H1 (cell line): ENCODE data around the gene MAML3. TPM values are rescaled to one million over a fixed set of nuclear protein-coding genes. Genes with fewer than 3 reads are reported as not detected.

ENCODE experiments used
- CTCF ChIA-PET: fragments of 300-600 bp; sonication (Branson Sonifier 250); formaldehyde crosslinking; loops from one replicate; lab custom pipeline; 2021; ENCODE audit not compliant: partially characterized antibody; lab: Charles Lee
- POLR2A ChIA-PET: fragments of 300-600 bp; sonication (Branson Sonifier 250); formaldehyde crosslinking; loops from one replicate; lab custom pipeline; 2021; ENCODE audit warnings: inconsistent platforms; ENCODE audit not compliant: partially characterized antibody; lab: Charles Lee
- DNase-seq, 2 experiments: peaks; one replicate each; pipeline versions ENCODE4 v3.0.0 to v3.0.0-alpha.2; 2010 to 2022; ENCODE audit warnings: low spot score in 2 of 2, low read depth in 1 of 2, mixed read lengths in 1 of 2
- FAIRE-seq: peaks from 2 replicates; lab custom pipeline; 2011; peaks lifted over from hg19 to GRCh38; lab: Jason Lieb, UNC
- H2AFZ ChIP-seq: 2 replicates; pipeline ENCODE4 v1.8.1; 2012; ENCODE audit warnings: low read length, inconsistent platforms
- H2AK5ac ChIP-seq: 2 replicates; pipeline ENCODE4 v1.6.1; 2013; ENCODE audit warnings: low read depth, low read length
- H2BK120ac ChIP-seq: replicated peaks from 2 replicates; pipeline ENCODE3; 2013; ENCODE audit warnings: low read depth, low read length, inconsistent platforms
- H2BK12ac ChIP-seq: 2 replicates; pipeline ENCODE4 v1.6.1; 2013; ENCODE audit warnings: low read depth, low read length
- H2BK15ac ChIP-seq: 2 replicates; pipeline ENCODE4 v1.6.1; 2013; ENCODE audit warnings: low read length
- H2BK20ac ChIP-seq: 2 replicates; pipeline ENCODE4 v1.6.1; 2013; ENCODE audit warnings: low read length
- H2BK5ac ChIP-seq: 2 replicates; pipeline ENCODE4 v1.6.1; 2013; ENCODE audit warnings: low read depth, low read length
- H3K14ac ChIP-seq: 2 replicates; pipeline ENCODE4 v1.6.1; 2013; ENCODE audit warnings: inconsistent platforms; ENCODE audit not compliant: insufficient read length
- H3K18ac ChIP-seq: 2 replicates; pipeline ENCODE4 v1.6.1; 2013; ENCODE audit warnings: low read length; ENCODE audit errors: extremely low read depth
- H3K23ac ChIP-seq: 2 replicates; pipeline ENCODE4 v1.6.1; 2013; ENCODE audit warnings: inconsistent platforms; ENCODE audit not compliant: insufficient read length
- H3K23me2 ChIP-seq: 2 replicates; pipeline ENCODE4 v1.6.1; 2013; ENCODE audit warnings: low read depth, low read length
- H3K27ac ChIP-seq: 2 replicates; pipeline ENCODE4 v1.6.1; 2011; ENCODE audit warnings: low read depth, low read length, inconsistent platforms
- H3K27me3 ChIP-seq, 4 experiments: replicated peaks in 1 of 4; 1 replicate in 1 of 4; 2 replicates in 3 of 4; pipeline versions ENCODE4 v1.6.1 to v1.8.1; 2011 to 2013; ENCODE audit warnings: low read length in 3 of 4, mild to moderate bottlenecking in 3 of 4, inconsistent platforms in 2 of 4, mixed read lengths in 2 of 4, moderate library complexity in 1 of 4; ENCODE audit not compliant: control insufficient read depth in 3 of 4, insufficient read depth in 3 of 4; ENCODE audit errors: extremely low read depth in 1 of 4
- H3K36me3 ChIP-seq, 4 experiments: 2 replicates each; pipeline versions ENCODE4 v1.6.1 to v1.8.1; 2011 to 2013; ENCODE audit warnings: mild to moderate bottlenecking in 4 of 4, low read length in 3 of 4, moderate library complexity in 2 of 4, control low read depth in 1 of 4, inconsistent platforms in 1 of 4; ENCODE audit not compliant: insufficient read depth in 4 of 4, control insufficient read depth in 2 of 4
- H3K4ac ChIP-seq: replicated peaks from 2 replicates; pipeline ENCODE3; 2013; ENCODE audit warnings: low read length, low read depth, mixed read lengths, inconsistent platforms; ENCODE audit not compliant: insufficient read length
- H3K4me1 ChIP-seq, 4 experiments: replicated peaks in 1 of 4; 1 replicate in 1 of 4; 2 replicates in 3 of 4; pipeline versions ENCODE4 v1.6.1 to v1.8.1; 2011 to 2013; ENCODE audit warnings: low read length in 3 of 4, inconsistent platforms in 2 of 4, mixed read lengths in 1 of 4; ENCODE audit not compliant: insufficient read depth in 4 of 4, control insufficient read depth in 3 of 4
- H3K4me2 ChIP-seq, 2 experiments: 2 replicates each; pipeline versions ENCODE4 v1.6.1 to v1.8.1; 2011 to 2013; ENCODE audit warnings: low read depth in 2 of 2, low read length in 2 of 2, control low read depth in 1 of 2, inconsistent platforms in 1 of 2, mild to moderate bottlenecking in 1 of 2; ENCODE audit not compliant: insufficient read depth in 1 of 2
- H3K4me3 ChIP-seq, 4 experiments: fragments of 200-600, 300-600 bp in 1 of 4; sonication (generic), shearing (Covaris generic), sonication (Bioruptor Twin) in 1 of 4; 2 replicates each; pipeline versions ENCODE4 v1.5.1 to v1.8.1; 2011 to 2016; ENCODE audit warnings: low read length in 4 of 4, low read depth in 3 of 4, control low read depth in 2 of 4, inconsistent platforms in 2 of 4, mild to moderate bottlenecking in 2 of 4, mixed read lengths in 1 of 4, moderate library complexity in 1 of 4; ENCODE audit not compliant: insufficient read depth in 2 of 4; ENCODE audit errors: extremely low read depth in 1 of 4
- H3K56ac ChIP-seq: replicated peaks from 2 replicates; pipeline ENCODE3; 2013; ENCODE audit warnings: low read depth, mild to moderate bottlenecking, mixed read lengths, low read length, inconsistent platforms; ENCODE audit not compliant: insufficient read length
- H3K79me1 ChIP-seq: 2 replicates; pipeline ENCODE4 v1.6.1; 2013; ENCODE audit warnings: low read depth, low read length, control low read depth
- H3K79me2 ChIP-seq, 2 experiments: 2 replicates each; pipeline versions ENCODE4 v1.6.1 to v1.8.1; 2012 to 2013; ENCODE audit warnings: low read length in 2 of 2, mild to moderate bottlenecking in 2 of 2, inconsistent platforms in 1 of 2; ENCODE audit not compliant: insufficient read depth in 2 of 2, control insufficient read depth in 1 of 2
- H3K9ac ChIP-seq, 4 experiments: replicated peaks in 1 of 4; 1 replicate in 1 of 4; 2 replicates in 3 of 4; pipeline versions ENCODE4 v1.6.1 to v1.8.1; 2011 to 2013; ENCODE audit warnings: low read depth in 3 of 4, low read length in 3 of 4, control low read depth in 2 of 4, mild to moderate bottlenecking in 2 of 4, moderate library complexity in 2 of 4, inconsistent platforms in 1 of 4; ENCODE audit errors: extremely low read depth in 1 of 4
- H3K9me3 ChIP-seq, 2 experiments: 2 replicates each; pipeline versions ENCODE4 v1.6.1 to v1.8.1; 2012 to 2013; ENCODE audit warnings: mild to moderate bottlenecking in 2 of 2, moderate library complexity in 2 of 2, control low read depth in 1 of 2, inconsistent platforms in 1 of 2, low read depth in 1 of 2, low read length in 1 of 2, mixed read lengths in 1 of 2; ENCODE audit not compliant: insufficient read depth in 2 of 2
- H4K20me1 ChIP-seq, 2 experiments: replicated peaks in 1 of 2; 2 replicates each; pipeline versions ENCODE3 to v1.8.1; 2011 to 2013; ENCODE audit warnings: inconsistent platforms in 2 of 2, low read length in 2 of 2, mild to moderate bottlenecking in 1 of 2; ENCODE audit not compliant: insufficient read depth in 2 of 2, control insufficient read depth in 1 of 2
- H4K5ac ChIP-seq: 2 replicates; pipeline ENCODE4 v1.6.1; 2013; ENCODE audit warnings: low read length, low read depth, mixed read lengths, inconsistent platforms; ENCODE audit not compliant: insufficient read length
- H4K8ac ChIP-seq: 2 replicates; pipeline ENCODE4 v1.8.0; 2013; ENCODE audit warnings: mild to moderate bottlenecking, moderate library complexity, low read length, inconsistent platforms; ENCODE audit not compliant: insufficient read depth; ENCODE audit errors: extremely low read depth
- H4K91ac ChIP-seq: replicated peaks from 2 replicates; pipeline ENCODE3; 2013; ENCODE audit warnings: low read length, mixed read lengths, inconsistent platforms; ENCODE audit not compliant: insufficient read length
- CBX5 ChIP-seq: fragments of 300-800, 300-1000 bp; sonication (generic); IDR thresholded peaks from 2 replicates; pipeline ENCODE4 v1.7.1; 2016; ENCODE audit warnings: antibody characterized with exemption, low read length, low read depth
- HDAC2 ChIP-seq, 2 experiments: fragments of 300-600 bp in 1 of 2; sonication (generic) in 1 of 2; IDR thresholded peaks; 2 replicates each; pipeline ENCODE4 v1.6.1; 2011 to 2012; ENCODE audit warnings: low read depth in 2 of 2, low read length in 2 of 2, mild to moderate bottlenecking in 2 of 2, moderate library complexity in 2 of 2, borderline replicate concordance in 1 of 2, inconsistent platforms in 1 of 2
- HDAC6 ChIP-seq: IDR thresholded peaks from one replicate; pipeline ENCODE4 v1.7.1; 2012; ENCODE audit warnings: low read depth, mild to moderate bottlenecking, inconsistent platforms, low read length, moderate library complexity
- KDM5A ChIP-seq: fragments of 200-600 bp; IDR thresholded peaks from 2 replicates; pipeline ENCODE4 v1.7.1; 2012; ENCODE audit warnings: mild to moderate bottlenecking, low read length, inconsistent platforms, mixed read lengths
- NANOG ChIP-seq: IDR thresholded peaks from 2 replicates; pipeline ENCODE4 v1.6.1; 2011; ENCODE audit warnings: low read length, low read depth, mild to moderate bottlenecking, inconsistent platforms; ENCODE audit not compliant: insufficient read depth, poor library complexity, severe bottlenecking
- SIN3A ChIP-seq, 2 experiments: IDR thresholded peaks in 1 of 2; conservative IDR thresholded peaks in 1 of 2; 2 replicates each; pipeline ENCODE4 v1.6.1; 2011 to 2012; ENCODE audit warnings: low read length in 2 of 2, improper control_type of control experiment in 1 of 2, low read depth in 1 of 2, mild to moderate bottlenecking in 1 of 2
- TEAD4 ChIP-seq: IDR thresholded peaks from 2 replicates; pipeline ENCODE4 v1.6.1; 2012; ENCODE audit warnings: low read depth, low read length, inconsistent platforms, mixed read lengths
- WGBS, 2 experiments: shearing (Covaris generic) in 1 of 2; methylation state at CpG; one replicate each; pipeline versions ENCODE4 v1.1.6 to v1.1.7; 2013 to 2015; ENCODE audit warnings: low lambda C conversion rate in 2 of 2, mixed read lengths in 2 of 2, inconsistent platforms in 1 of 2, low coverage in 1 of 2, missing lambda C conversion rate in 1 of 2; ENCODE audit not compliant: insufficient replicate concordance in 2 of 2, insufficient coverage in 1 of 2, insufficient read length in 1 of 2; ENCODE audit errors: extremely low coverage in 1 of 2, missing lambda C conversion rate in 1 of 2; 5-methylcytosine and 5-hydroxymethylcytosine counted together
- polyA plus RNA-seq, 7 experiments: library from polyadenylated mRNA; depleted of rRNA in 3 of 7; stranded (reverse) in 5 of 7; unstranded in 2 of 7; fragments of >200 nt in 5 of 7; fragments of 200-250 nt in 2 of 7; gene quantifications; 1 replicate in 5 of 7; 2 replicates in 1 of 7; 4 replicates in 1 of 7; pipeline versions ENCODE4 v1.2.1 to v1.2.3, GENCODE V29; 2011 to 2013; ENCODE audit warnings: missing spikeins in 2 of 7, mixed read lengths in 2 of 7
- total RNA-seq: library from RNA; stranded (reverse); fragmentation: NEBNext Ultra II Directional; extraction: Animal tissue kit (Norgen Biotek cat#: 25700); gene quantifications from 2 replicates; pipeline ENCODE4 v1.2.1, GENCODE V29; 2021
- TF ChIP-seq, protein P1 (sequence below): IDR thresholded peaks from 2 replicates; pipeline ENCODE4 v1.6.1; 2012; ENCODE audit warnings: inconsistent platforms

The MAML3 gene
- total and polyA plus RNA-seq, 2 of the 8 experiments (the other 6 are each of a cell fraction or from before 2014, with no cell fraction given), result 2.1 to 5.7 TPM

DNA sequence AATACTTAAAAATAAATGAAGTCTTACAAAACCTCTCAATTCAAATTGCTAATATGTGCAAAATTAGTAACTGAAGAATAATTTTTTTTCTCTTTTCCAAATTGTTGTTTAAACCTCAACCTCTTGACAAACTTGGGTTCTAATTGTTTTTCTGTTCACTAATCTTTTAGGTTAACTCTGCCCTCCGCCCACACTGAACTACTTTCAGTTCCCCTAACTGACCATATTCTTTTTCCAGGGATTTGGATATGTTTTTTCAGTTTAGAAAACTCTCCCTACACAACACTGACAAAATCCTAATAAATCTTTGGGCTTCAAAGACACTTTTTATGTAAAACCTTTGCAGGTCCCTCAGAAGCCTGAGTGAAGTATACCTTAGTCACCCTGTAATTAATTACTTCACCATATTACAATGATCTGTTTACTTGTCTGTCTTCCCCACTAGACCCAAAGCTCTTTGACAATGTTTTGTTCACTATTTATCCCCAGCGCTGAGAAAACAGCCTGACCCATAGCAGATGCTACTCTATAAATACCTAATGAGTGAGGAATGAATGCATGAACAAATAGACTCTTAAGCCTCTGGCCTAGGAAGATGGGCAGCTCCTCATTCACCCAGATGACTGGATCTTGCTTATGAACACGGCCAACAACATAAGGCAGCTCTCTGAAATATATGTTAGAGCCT is 134.9 kb downstream of the MAML3 start:
- H3K9ac ChIP-seq, result no peak overlapping the region
- TF ChIP-seq NANOG, result no peak
- no peak for TF ChIP-seq CBX5
- no peak for TF ChIP-seq SIN3A (conservative IDR thresholded peaks at IDR 0.05 in 1 of 2, IDR thresholded peaks at IDR 0.05 in 1 of 2; ENCODE audit: low read depth in 1 of 2, low read length in 2 of 2)
- no peak for TF ChIP-seq KDM5A
- TF ChIP-seq TEAD4, result no peak
- TF ChIP-seq, protein P1, sequence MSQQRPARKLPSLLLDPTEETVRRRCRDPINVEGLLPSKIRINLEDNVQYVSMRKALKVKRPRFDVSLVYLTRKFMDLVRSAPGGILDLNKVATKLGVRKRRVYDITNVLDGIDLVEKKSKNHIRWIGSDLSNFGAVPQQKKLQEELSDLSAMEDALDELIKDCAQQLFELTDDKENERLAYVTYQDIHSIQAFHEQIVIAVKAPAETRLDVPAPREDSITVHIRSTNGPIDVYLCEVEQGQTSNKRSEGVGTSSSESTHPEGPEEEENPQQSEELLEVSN, result no peak
- no peak for TF ChIP-seq HDAC6
- no peak for TF ChIP-seq HDAC2 (IDR thresholded peaks at IDR 0.05; ENCODE audit: borderline replicate concordance in 1 of 2, low read depth in 2 of 2, low read length in 2 of 2)

More for the DNA sequence above, 134.9 kb downstream of the MAML3 start:
- Histone ChIP-seq H2BK5ac (no peak overlapping the region), H3K4ac (no peak overlapping the region), H4K20me1 (no peaks in the 10 kb centered on the region), H3K23ac (no peak overlapping the region), H3K56ac (no peak overlapping the region), H3K27me3 (no peaks in the 10 kb centered on the region), H2BK15ac (no peak overlapping the region), H2AK5ac (no peak overlapping the region), H2BK12ac (no peak overlapping the region), H2BK20ac (no peak overlapping the region), H3K18ac (no peak overlapping the region), H3K14ac (no peak overlapping the region), H3K4me3 (no peak overlapping the region), H3K27ac (no peak overlapping the region), H3K36me3 (no peaks in the 10 kb centered on the region), H3K4me1 (no peaks in the 10 kb centered on the region; a peak in 1 of 7 replicates), H3K79me1 (no peaks in the 10 kb centered on the region), H3K9me3 (peaks cover 0 to 4% of the 10 kb centered on the region in 2 experiments; a peak in 1 of 4 replicates), H2BK120ac (no peak overlapping the region), H4K5ac (no peak overlapping the region), H4K91ac (no peak overlapping the region), H4K8ac (no peak overlapping the region), H3K79me2 (no peaks in the 10 kb centered on the region), H2AFZ (no peak overlapping the region), H3K23me2 (no peaks in the 10 kb centered on the region), H3K4me2 (no peak overlapping the region)
- WGBS, 2 experiments, result 81% methylated on average over 3 of the region's 3 CpGs; no CpG with 5 or more reads in 1 of the 2 experiments
- FAIRE-seq (no peak), DNase-seq (no peak)
- ChIA-PET POLR2A (interaction anchor here (1.0 kb wide), 1 partner anchor 131 kb away, joined by 3 read pairs; no protein-coding TSS in a partner anchor), CTCF (interaction anchor here (0.5 to 1.3 kb wide), 9 partner anchors 28 to 413 kb away, joined by 3 to 5 read pairs (median 3); no protein-coding TSS in a partner anchor)
